OCI-LY1 (cell line): ENCODE measurements around the gene SUGCT.

Source experiments
- H2AFZ ChIP-seq: fragments of 200-600 bp; sonication (generic), shearing (Covaris generic); 2 replicates; pipeline ENCODE4 v1.6.0; 2014; ENCODE audit warnings: antibody characterized with exemption, mild to moderate bottlenecking, low read length
- H3F3A ChIP-seq: fragments of 200-600 bp; sonication (generic), shearing (Covaris generic); 2 replicates; pipeline ENCODE4 v1.6.0; 2014; ENCODE audit warnings: mild to moderate bottlenecking, antibody characterized with exemption, low read length, moderate library complexity; ENCODE audit not compliant: insufficient read depth
- H3K27ac ChIP-seq: fragments of 200-600 bp; sonication (generic); 2 replicates; pipeline ENCODE4 v1.5.1; 2014; ENCODE audit warnings: low read length, mixed run types, mild to moderate bottlenecking, low read depth; ENCODE audit not compliant: poor library complexity, severe bottlenecking
- H3K27me3 ChIP-seq: fragments of 200-600 bp; sonication (generic); 2 replicates; pipeline ENCODE4 v1.6.0; 2014; ENCODE audit warnings: antibody characterized with exemption, mild to moderate bottlenecking, low read length, moderate library complexity; ENCODE audit not compliant: insufficient read depth
- H3K36me3 ChIP-seq: fragments of 200-600 bp; sonication (generic); 2 replicates; pipeline ENCODE4 v1.6.1; 2014; ENCODE audit warnings: mild to moderate bottlenecking, antibody characterized with exemption, low read length, moderate library complexity, mixed read lengths; ENCODE audit not compliant: insufficient read depth
- H3K4me1 ChIP-seq: fragments of 200-600 bp; sonication (generic); 2 replicates; pipeline ENCODE4 v1.5.1; 2014; ENCODE audit warnings: mild to moderate bottlenecking, low read length, moderate library complexity; ENCODE audit not compliant: insufficient read depth, severe bottlenecking
- H3K4me2 ChIP-seq: fragments of 200-600 bp; sonication (generic), shearing (Covaris generic); 2 replicates; pipeline ENCODE4 v1.6.1; 2014; ENCODE audit warnings: low read length
- H3K4me3 ChIP-seq: fragments of 200-600 bp; sonication (generic); 2 replicates; pipeline ENCODE4 v1.5.1; 2014; ENCODE audit warnings: low read length, low read depth, mild to moderate bottlenecking, mixed read lengths; ENCODE audit not compliant: poor library complexity, severe bottlenecking
- H3K79me2 ChIP-seq: fragments of 200-600 bp; shearing (Covaris generic); 2 replicates; pipeline ENCODE4 v1.6.1; 2016; ENCODE audit warnings: mixed run types, low read length, mixed read lengths; ENCODE audit not compliant: insufficient read depth
- H3K9ac ChIP-seq: fragments of 200-600 bp; sonication (generic), shearing (Covaris generic); 2 replicates; pipeline ENCODE4 v1.6.1; 2014; ENCODE audit warnings: mild to moderate bottlenecking, low read length, mixed read lengths
- H3K9me2 ChIP-seq: fragments of 200-600 bp; sonication (generic), shearing (Covaris generic); 2 replicates; pipeline ENCODE4 v1.6.1; 2014; ENCODE audit warnings: low read depth, mild to moderate bottlenecking, low read length, mixed read lengths
- H3K9me3 ChIP-seq: fragments of 200-600 bp; shearing (Covaris generic); 2 replicates; pipeline ENCODE4 v1.6.1; 2014; ENCODE audit warnings: low read length, mixed read lengths
- H4K20me1 ChIP-seq: fragments of 200-600 bp; sonication (generic), shearing (Covaris generic); 2 replicates; pipeline ENCODE4 v1.6.0; 2016; ENCODE audit warnings: mild to moderate bottlenecking, low read length; ENCODE audit not compliant: insufficient read depth
- EZH2 ChIP-seq: fragments of 200-600 bp; sonication (generic), shearing (Covaris generic); IDR thresholded peaks from 2 replicates; pipeline ENCODE4 v1.8.0; 2017; ENCODE audit warnings: borderline replicate concordance, mixed run types, mild to moderate bottlenecking, antibody characterized with exemption, low read length, moderate library complexity, mixed read lengths
- TF ChIP-seq, protein P1 (sequence below): fragments of 200-600 bp; sonication (generic), shearing (Covaris generic); IDR thresholded peaks from 2 replicates; pipeline ENCODE4 v1.5.1; 2017; ENCODE audit warnings: mild to moderate bottlenecking, antibody characterized with exemption, low read length, moderate library complexity, mixed read lengths

The SUGCT gene

DNA sequence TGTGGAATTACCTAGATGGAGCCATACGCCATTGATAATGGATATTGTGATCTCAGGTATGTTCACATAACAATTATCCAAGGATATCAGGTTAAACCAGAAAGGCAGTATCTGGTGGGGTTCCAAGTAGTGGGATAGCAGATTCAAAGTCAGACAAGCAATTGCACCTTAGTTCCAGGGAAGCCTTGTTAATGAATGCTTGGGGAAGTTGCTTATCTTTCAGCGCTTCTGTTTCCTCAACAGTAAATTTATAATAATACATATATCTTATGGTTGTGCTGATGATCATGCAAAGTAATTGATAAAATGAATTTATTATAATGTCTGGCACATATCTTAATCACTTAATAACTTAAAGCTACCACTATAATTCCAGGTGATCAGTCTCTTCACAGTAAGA is 290.9 kb downstream of the SUGCT start:
- Histone ChIP-seq H3K36me3 (no peaks in the 10 kb centered on the region), H3K9me2 (no peaks in the 10 kb centered on the region), H3K4me1 (no peaks in the 10 kb centered on the region), H3K9me3 (no peaks in the 10 kb centered on the region), H3K27ac (no peak overlapping the region), H3K9ac (no peak overlapping the region), H3K79me2 (no peaks in the 10 kb centered on the region), H4K20me1 (no peaks in the 10 kb centered on the region), H2AFZ (no peak overlapping the region), H3F3A (no peaks in the 10 kb centered on the region), H3K4me3 (no peak overlapping the region), H3K27me3 (no peaks in the 10 kb centered on the region), H3K4me2 (no peak overlapping the region)
- no peak for TF ChIP-seq EZH2
- TF ChIP-seq, protein P1, sequence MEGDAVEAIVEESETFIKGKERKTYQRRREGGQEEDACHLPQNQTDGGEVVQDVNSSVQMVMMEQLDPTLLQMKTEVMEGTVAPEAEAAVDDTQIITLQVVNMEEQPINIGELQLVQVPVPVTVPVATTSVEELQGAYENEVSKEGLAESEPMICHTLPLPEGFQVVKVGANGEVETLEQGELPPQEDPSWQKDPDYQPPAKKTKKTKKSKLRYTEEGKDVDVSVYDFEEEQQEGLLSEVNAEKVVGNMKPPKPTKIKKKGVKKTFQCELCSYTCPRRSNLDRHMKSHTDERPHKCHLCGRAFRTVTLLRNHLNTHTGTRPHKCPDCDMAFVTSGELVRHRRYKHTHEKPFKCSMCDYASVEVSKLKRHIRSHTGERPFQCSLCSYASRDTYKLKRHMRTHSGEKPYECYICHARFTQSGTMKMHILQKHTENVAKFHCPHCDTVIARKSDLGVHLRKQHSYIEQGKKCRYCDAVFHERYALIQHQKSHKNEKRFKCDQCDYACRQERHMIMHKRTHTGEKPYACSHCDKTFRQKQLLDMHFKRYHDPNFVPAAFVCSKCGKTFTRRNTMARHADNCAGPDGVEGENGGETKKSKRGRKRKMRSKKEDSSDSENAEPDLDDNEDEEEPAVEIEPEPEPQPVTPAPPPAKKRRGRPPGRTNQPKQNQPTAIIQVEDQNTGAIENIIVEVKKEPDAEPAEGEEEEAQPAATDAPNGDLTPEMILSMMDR, result no peak

- Histone ChIP-seq H3K79me2 (no peaks in the 10 kb centered on the region), H3F3A (no peaks in the 10 kb centered on the region), H3K4me2 (no peak overlapping the region), H4K20me1 (no peaks in the 10 kb centered on the region), H3K27ac (no peak overlapping the region), H3K36me3 (no peaks in the 10 kb centered on the region), H3K9me2 (no peaks in the 10 kb centered on the region), H3K4me3 (no peak overlapping the region), H3K9me3 (no peaks in the 10 kb centered on the region), H3K4me1 (no peaks in the 10 kb centered on the region), H2AFZ (no peak overlapping the region), H3K27me3 (no peaks in the 10 kb centered on the region), H3K9ac (no peak overlapping the region)
- TF ChIP-seq, protein P1, result no peak
- TF ChIP-seq EZH2, result no peak
Measured at GRCh38 chr7:40428421-40428820, 293.6 kb downstream of the SUGCT start.

GRCh38 chr7:40429826-40430225 is 295.0 kb downstream of the SUGCT start:
- no peaks in the 10 kb centered on the region for H3K27me3 ChIP-seq
- H3K4me2 ChIP-seq, result no peak overlapping the region
- H3K27ac ChIP-seq, result no peak overlapping the region
- H3K9me3 ChIP-seq, result no peaks in the 10 kb centered on the region
- H3K9ac ChIP-seq, result no peak overlapping the region
- no peaks in the 10 kb centered on the region for H4K20me1 ChIP-seq
- no peak overlapping the region for H2AFZ ChIP-seq
- TF ChIP-seq EZH2, result no peak
- TF ChIP-seq, protein P1, result no peak
- no peak overlapping the region for H3K4me3 ChIP-seq
- H3K9me2 ChIP-seq, result no peaks in the 10 kb centered on the region
- H3K4me1 ChIP-seq, result no peaks in the 10 kb centered on the region
- H3K79me2 ChIP-seq, result no peaks in the 10 kb centered on the region
- H3F3A ChIP-seq, result no peaks in the 10 kb centered on the region
- no peaks in the 10 kb centered on the region for H3K36me3 ChIP-seq
